ENCODE data around the gene GATA2. TPM values are rescaled to one million over a fixed set of nuclear protein-coding genes. Genes with fewer than 3 reads are reported as not detected.
A peak's percentile ranks its signal among the peaks of the same experiment; 100 is the strongest.

Gene GATA2
- total RNA-seq, 3 donors from 2014 or later: 1.6 to 10.1 (median 8.8) TPM

- Histone ChIP-seq H3K36me3 (ENCODE audit: low read depth) (no peaks in the 10 kb centered on the region), H3K9me3 (no peaks in the 10 kb centered on the region), H3K4me1 (ENCODE audit: low read depth) (no peaks in the 10 kb centered on the region), H3K4me3 (no peak overlapping the region)
- intact Hi-C loops (cut with DNase I, micrococcal nuclease): no loop called here
- DNase-seq (peak in 1 of 3 donors; percentile 19), ATAC-seq (no peak)
- TF ChIP-seq CTCF (IDR thresholded peaks at IDR 0.05): no peak
Observed at GRCh38 chr3:128455786-128456748, 36.9 kb downstream of the GATA2 start.

DNA sequence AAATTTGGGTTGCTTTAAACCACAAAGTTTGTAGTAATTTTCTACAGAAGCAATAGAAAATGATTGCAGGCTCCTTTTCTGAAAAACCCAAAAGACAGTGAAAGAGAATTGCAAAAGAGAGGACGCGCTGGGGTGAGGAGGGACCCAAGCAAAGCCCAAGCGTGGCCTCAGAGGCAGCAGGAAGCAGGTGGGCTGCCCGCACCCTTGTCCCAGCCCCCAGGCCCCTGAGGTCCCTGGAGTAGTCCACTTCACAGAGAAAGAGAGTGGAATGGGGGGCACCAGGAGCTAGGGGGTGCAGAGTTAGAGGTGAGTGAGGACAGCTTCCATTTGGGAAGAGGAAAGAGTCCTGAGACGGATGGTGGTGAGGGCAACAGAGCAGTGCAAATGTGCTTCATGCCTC lies 37.9 kb downstream of the GATA2 start:
- TF ChIP-seq CTCF (IDR thresholded peaks at IDR 0.05): no peak
- H3K9me3 ChIP-seq: no peaks in the 10 kb centered on the region
- no peak for ATAC-seq
- no peak overlapping the region for H3K4me3 ChIP-seq
- DNase-seq: no peak
- no peaks in the 10 kb centered on the region for H3K36me3 ChIP-seq (ENCODE audit: low read depth)
- intact Hi-C loops (cut with DNase I, micrococcal nuclease): no loop called here
- H3K4me1 ChIP-seq (ENCODE audit: low read depth): no peaks in the 10 kb centered on the region

GRCh38 chr3:128454310-128454618 lies 38.7 kb downstream of the GATA2 start:
- no peak for TF ChIP-seq CTCF (IDR thresholded peaks at IDR 0.05)
- no peaks in the 10 kb centered on the region for H3K9me3 ChIP-seq
- peak in 1 of 3 donors; percentile 12 for DNase-seq
- H3K4me3 ChIP-seq: no peak overlapping the region
- no peaks in the 10 kb centered on the region for H3K36me3 ChIP-seq (ENCODE audit: low read depth)
- no peaks in the 10 kb centered on the region for H3K4me1 ChIP-seq (ENCODE audit: low read depth)
- intact Hi-C loops (cut with DNase I, micrococcal nuclease): no loop called here
- ATAC-seq: no peak

DNA sequence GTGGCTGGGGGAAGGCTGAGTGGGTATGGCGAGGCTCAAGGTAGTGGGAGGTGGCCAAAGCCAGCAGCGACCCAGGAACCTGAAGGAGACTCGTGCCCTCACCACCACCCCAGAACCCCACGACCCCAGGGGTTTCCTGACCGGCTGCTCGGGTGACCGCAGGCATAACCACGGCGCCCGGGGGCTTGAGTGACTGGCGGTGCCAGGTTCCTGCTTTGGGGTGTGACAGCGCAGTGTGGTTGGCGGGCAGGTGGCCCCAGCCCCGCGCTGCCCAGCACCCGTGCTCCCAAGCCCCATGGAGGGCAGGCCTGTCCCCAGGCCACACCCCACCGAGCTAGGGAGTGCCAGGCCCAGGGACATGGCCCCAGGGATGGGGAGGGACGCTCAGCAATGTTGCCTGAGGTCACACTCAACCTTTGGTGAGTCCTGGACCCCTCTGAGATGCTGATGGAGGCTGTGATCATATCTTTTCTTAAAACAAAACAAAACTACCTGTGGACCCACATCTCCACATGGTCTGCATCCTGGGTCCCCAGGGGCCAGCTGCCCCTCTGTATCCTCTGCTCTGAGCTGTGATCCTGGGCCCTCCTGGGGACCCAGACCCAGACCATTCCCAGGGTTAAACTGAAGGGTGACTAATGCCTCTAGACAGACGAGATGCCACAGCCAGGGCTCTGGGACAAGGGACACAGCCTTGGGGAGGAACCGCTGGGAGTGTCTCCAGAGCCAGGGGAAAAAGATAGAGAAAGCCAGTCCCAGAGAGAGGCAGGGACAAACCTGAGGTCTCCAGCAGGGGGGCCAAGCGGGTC lies 39.3 kb downstream of the GATA2 start:
- H3K36me3 ChIP-seq (ENCODE audit: low read depth): no peaks in the 10 kb centered on the region
- no peaks in the 10 kb centered on the region for H3K9me3 ChIP-seq
- H3K4me1 ChIP-seq (ENCODE audit: low read depth): no peaks in the 10 kb centered on the region
- DNase-seq: peak in 1 of 3 donors; percentile 33
- no peak for TF ChIP-seq CTCF (IDR thresholded peaks at IDR 0.05)
- H3K4me3 ChIP-seq: no peak overlapping the region
- intact Hi-C loops (cut with DNase I, micrococcal nuclease): no loop called here
- ATAC-seq: no peak

DNA sequence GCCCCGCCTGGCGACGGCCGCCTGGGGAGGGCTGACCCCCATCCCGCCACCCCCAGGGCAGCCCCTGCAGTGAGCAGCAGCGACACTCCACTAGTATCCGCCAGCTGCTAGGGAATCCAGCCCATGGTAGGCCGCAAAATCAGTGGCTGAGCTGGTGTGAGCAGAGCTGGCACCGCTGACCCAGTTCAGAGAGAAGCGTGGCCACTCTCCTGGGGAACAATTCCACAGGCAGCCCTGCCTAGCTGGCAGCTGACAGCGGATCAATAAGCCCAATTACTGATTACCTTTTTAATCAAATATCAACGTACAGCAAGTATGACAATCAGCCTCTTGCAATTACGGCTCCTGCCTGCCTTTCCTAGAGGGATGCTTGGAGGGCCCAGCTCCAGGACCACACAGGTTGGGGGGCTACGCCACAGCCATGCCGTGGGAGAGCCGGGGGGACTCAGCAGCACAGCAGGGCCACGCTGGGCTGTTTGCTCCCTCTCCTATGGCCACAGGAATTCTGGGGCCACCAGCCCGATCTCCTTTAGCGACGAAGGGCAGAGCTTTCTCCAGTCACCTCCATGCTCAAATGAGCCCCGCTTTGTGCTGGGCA lies 40.2 kb downstream of the GATA2 start:
- no peak for ATAC-seq

More for the DNA sequence above, 40.2 kb downstream of the GATA2 start:
- intact Hi-C loops (cut with DNase I, micrococcal nuclease): no loop called here
- H3K36me3 ChIP-seq (ENCODE audit: low read depth): no peaks in the 10 kb centered on the region
- DNase-seq: no peak
- no peaks in the 10 kb centered on the region for H3K9me3 ChIP-seq
- no peaks in the 10 kb centered on the region for H3K4me1 ChIP-seq (ENCODE audit: low read depth)
- H3K4me3 ChIP-seq: no peak overlapping the region
- TF ChIP-seq CTCF (IDR thresholded peaks at IDR 0.05): no peak

Measured in mucosa of descending colon (tissue), 3 donors.